ENCODE data around the gene KCNMA1. TPM values are rescaled to one million over a fixed set of nuclear protein-coding genes. Genes with fewer than 3 reads are reported as not detected.

The KCNMA1 gene
- total and polyA plus RNA-seq, 3 donors from 2014 or later = 13.6 to 36.1 (median 24.7) TPM

- Histone ChIP-seq H3K27me3 (no peaks in the 10 kb centered on the region), H3K9me3 (no peaks in the 10 kb centered on the region), H3K4me1 (no peaks in the 10 kb centered on the region), H3K27ac (no peak overlapping the region), H3K36me3 (ENCODE audit: low read depth, missing control alignments) (no peaks in the 10 kb centered on the region), H3K4me3 (no peak overlapping the region)
- TF ChIP-seq POLR2A (IDR thresholded peaks at IDR 0.05) (no peak), CTCF (IDR thresholded peaks at IDR 0.05) (no peak)
- no peak for DNase-seq
- 80 to 87% methylated on average over 8 of the region's 8 CpGs for WGBS, 2 donors
- intact Hi-C loops (cut with DNase I; ENCODE audit: low total_unique reads) = no loop called here
Measured at GRCh38 chr10:77118603-77119282, 518.9 kb downstream of the KCNMA1 start.

- H3K27ac ChIP-seq = no peak overlapping the region
- intact Hi-C loops (cut with DNase I; ENCODE audit: low total_unique reads) = no loop called here
- DNase-seq = no peak
- no peaks in the 10 kb centered on the region for H3K9me3 ChIP-seq
- H3K36me3 ChIP-seq (ENCODE audit: low read depth, missing control alignments) = no peaks in the 10 kb centered on the region
- H3K27me3 ChIP-seq = no peaks in the 10 kb centered on the region
- H3K4me1 ChIP-seq = no peaks in the 10 kb centered on the region
- 83 to 91% methylated on average over 2 of the region's 2 CpGs for WGBS, 2 donors
- no peak for TF ChIP-seq CTCF (IDR thresholded peaks at IDR 0.05)
- TF ChIP-seq POLR2A (IDR thresholded peaks at IDR 0.05) = no peak
- no peak overlapping the region for H3K4me3 ChIP-seq
Measured at GRCh38 chr10:77117501-77117900, 520.1 kb downstream of the KCNMA1 start.

GRCh38 chr10:77116904-77117303, 520.7 kb downstream of the KCNMA1 start:
- DNase-seq = no peak
- Histone ChIP-seq H3K9me3 (no peaks in the 10 kb centered on the region), H3K27me3 (no peaks in the 10 kb centered on the region), H3K4me1 (no peaks in the 10 kb centered on the region), H3K36me3 (ENCODE audit: low read depth, missing control alignments) (no peaks in the 10 kb centered on the region), H3K4me3 (no peak overlapping the region), H3K27ac (no peak overlapping the region)
- intact Hi-C loops (cut with DNase I; ENCODE audit: low total_unique reads) = no loop called here
- 93 to 95% methylated on average over 2 of the region's 2 CpGs for WGBS, 2 donors
- no peak for TF ChIP-seq POLR2A (IDR thresholded peaks at IDR 0.05)
- TF ChIP-seq CTCF (IDR thresholded peaks at IDR 0.05) = no peak

GRCh38 chr10:77114181-77114821, 523.3 kb downstream of the KCNMA1 start:
- H3K4me1 ChIP-seq = no peaks in the 10 kb centered on the region
- WGBS, 2 donors = 78 to 83% methylated on average over 4 of the region's 4 CpGs
- H3K27me3 ChIP-seq = no peaks in the 10 kb centered on the region
- H3K4me3 ChIP-seq = no peak overlapping the region
- no peaks in the 10 kb centered on the region for H3K36me3 ChIP-seq (ENCODE audit: low read depth, missing control alignments)
- TF ChIP-seq POLR2A (IDR thresholded peaks at IDR 0.05) (no peak), CTCF (IDR thresholded peaks at IDR 0.05) (no peak)
- intact Hi-C loops (cut with DNase I; ENCODE audit: low total_unique reads) = no loop called here
- no peak overlapping the region for H3K27ac ChIP-seq
- no peak for DNase-seq
- no peaks in the 10 kb centered on the region for H3K9me3 ChIP-seq
